ENCODE measurements around the gene KCNT2.

Gene KCNT2

DNA sequence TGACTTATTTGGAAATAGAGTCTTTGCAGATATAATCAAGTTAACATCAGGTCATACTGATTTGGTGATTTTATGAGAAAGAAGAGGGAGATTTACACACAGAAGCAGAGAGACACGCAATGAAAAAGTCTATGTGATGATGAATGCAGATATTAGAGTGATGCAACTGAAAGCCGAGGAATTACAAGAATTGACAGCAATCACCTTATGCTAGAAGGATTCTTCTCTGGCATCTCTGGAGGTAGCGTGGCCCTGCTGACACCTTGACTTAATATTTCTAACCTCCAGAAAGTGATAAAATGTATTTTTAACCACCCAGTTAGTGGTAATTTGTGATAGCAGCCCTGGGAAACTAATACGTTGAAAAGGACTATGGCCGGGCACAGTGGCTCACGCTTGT, 29.4 kb upstream of the KCNT2 start:
- Histone ChIP-seq H3K9me3 (ENCODE audit: control insufficient read depth, insufficient read depth, low read length) (no peaks in the 10 kb centered on the region), H3K4me1 (ENCODE audit: control insufficient read depth, insufficient read depth, low read length) (no peaks in the 10 kb centered on the region), H3K27me3 (ENCODE audit: control insufficient read depth, insufficient read depth, low read length) (no peaks in the 10 kb centered on the region), H3K36me3 (ENCODE audit: control insufficient read depth, insufficient read depth, low read length) (no peaks in the 10 kb centered on the region), H3K4me3 (ENCODE audit: low read depth, low read length) (no peak overlapping the region), H3K9ac (ENCODE audit: low read depth, low read length) (no peak overlapping the region), H3K27ac (ENCODE audit: low read depth, low read length) (no peak overlapping the region)

GRCh38 chr1:196628838-196629237, 20.6 kb upstream of the KCNT2 start:
- no peaks in the 10 kb centered on the region for H3K4me1 ChIP-seq (ENCODE audit: control insufficient read depth, insufficient read depth, low read length)

DNA sequence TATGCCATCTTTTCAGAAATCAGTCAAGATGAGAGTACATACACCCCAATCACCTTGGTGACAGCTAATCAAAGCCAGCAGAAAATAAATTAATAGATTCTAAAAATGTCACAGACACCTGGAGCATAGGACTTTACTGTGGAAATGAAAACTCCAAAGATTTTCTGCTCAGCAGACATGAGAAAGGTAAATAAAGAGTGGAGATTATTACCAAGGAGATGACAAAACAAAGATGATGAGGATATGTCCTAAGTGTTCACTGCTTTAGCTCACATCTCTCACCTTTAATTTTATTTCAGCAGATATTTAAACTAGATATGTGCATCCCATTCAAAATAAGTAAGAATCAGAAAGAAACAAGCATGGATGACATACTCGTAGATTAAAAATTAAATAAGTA, 14.8 kb upstream of the KCNT2 start:
- H3K9me3 ChIP-seq (ENCODE audit: control insufficient read depth, insufficient read depth, low read length), result peaks cover 3% of the 10 kb centered on the region; the same call in 1 of the 2 replicates
- no peaks in the 10 kb centered on the region for H3K27me3 ChIP-seq (ENCODE audit: control insufficient read depth, insufficient read depth, low read length)
- no peaks in the 10 kb centered on the region for H3K4me1 ChIP-seq (ENCODE audit: control insufficient read depth, insufficient read depth, low read length)
- H3K4me3 ChIP-seq (ENCODE audit: low read depth, low read length), result no peak overlapping the region
- no peaks in the 10 kb centered on the region for H3K36me3 ChIP-seq (ENCODE audit: control insufficient read depth, insufficient read depth, low read length)
- no peak overlapping the region for H3K27ac ChIP-seq (ENCODE audit: low read depth, low read length)
- no peak overlapping the region for H3K9ac ChIP-seq (ENCODE audit: low read depth, low read length)

More at GRCh38 chr1:196628838-196629237, 20.6 kb upstream of the KCNT2 start:
- Histone ChIP-seq H3K27ac (ENCODE audit: low read depth, low read length) (no peak overlapping the region), H3K9ac (ENCODE audit: low read depth, low read length) (no peak overlapping the region), H3K36me3 (ENCODE audit: control insufficient read depth, insufficient read depth, low read length) (no peaks in the 10 kb centered on the region), H3K4me3 (ENCODE audit: low read depth, low read length) (no peak overlapping the region), H3K9me3 (ENCODE audit: control insufficient read depth, insufficient read depth, low read length) (peaks cover 13% of the 10 kb centered on the region), H3K27me3 (ENCODE audit: control insufficient read depth, insufficient read depth, low read length) (no peaks in the 10 kb centered on the region)

DNA sequence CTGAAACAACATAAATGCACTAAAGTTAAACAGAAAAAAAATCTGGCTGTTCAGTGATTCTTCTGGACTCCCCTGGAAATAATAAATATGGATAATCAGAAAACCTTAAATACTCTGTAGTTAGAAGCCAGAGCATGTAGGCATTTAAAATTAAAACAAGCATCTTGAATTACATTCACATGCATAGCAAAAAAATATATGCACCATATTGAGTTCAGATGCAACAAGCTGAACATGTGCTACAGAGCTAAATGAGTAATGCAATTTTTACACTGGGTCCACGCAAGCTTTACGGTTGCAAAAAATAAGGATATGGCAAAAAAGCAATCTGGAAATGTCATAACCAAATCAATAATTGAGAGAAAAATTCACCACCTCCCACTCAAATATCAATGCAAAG, 11.5 kb upstream of the KCNT2 start:
- Histone ChIP-seq H3K27me3 (ENCODE audit: control insufficient read depth, insufficient read depth, low read length) (no peaks in the 10 kb centered on the region), H3K9ac (ENCODE audit: low read depth, low read length) (no peak overlapping the region), H3K9me3 (ENCODE audit: control insufficient read depth, insufficient read depth, low read length) (no peaks in the 10 kb centered on the region), H3K4me1 (ENCODE audit: control insufficient read depth, insufficient read depth, low read length) (no peaks in the 10 kb centered on the region), H3K36me3 (ENCODE audit: control insufficient read depth, insufficient read depth, low read length) (no peaks in the 10 kb centered on the region), H3K4me3 (ENCODE audit: low read depth, low read length) (no peak overlapping the region), H3K27ac (ENCODE audit: low read depth, low read length) (no peak overlapping the region)

DNA sequence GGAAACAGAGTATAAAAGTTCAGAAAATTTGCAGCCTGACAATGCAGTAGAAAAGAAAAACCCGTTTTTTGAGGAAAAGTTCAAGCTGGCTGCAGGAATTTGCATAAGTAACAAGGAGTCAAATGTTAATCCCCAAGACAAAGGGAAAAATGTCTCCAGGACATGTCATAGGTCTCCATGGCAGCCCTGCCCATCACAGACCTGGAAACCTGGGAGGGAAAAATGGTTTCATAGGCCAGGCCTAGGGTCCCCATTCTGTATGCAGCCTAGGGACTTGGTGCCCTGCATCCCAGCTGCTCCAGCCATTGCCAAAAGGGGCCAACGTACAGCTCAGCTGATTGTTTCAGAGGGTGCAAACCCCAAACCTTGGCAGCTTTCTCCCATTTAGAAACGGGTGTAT, 3.6 kb upstream of the KCNT2 start:
- Histone ChIP-seq H3K9ac (ENCODE audit: low read depth, low read length) (no peak overlapping the region), H3K4me1 (ENCODE audit: control insufficient read depth, insufficient read depth, low read length) (peaks cover 27% of the 10 kb centered on the region), H3K9me3 (ENCODE audit: control insufficient read depth, insufficient read depth, low read length) (no peaks in the 10 kb centered on the region), H3K27me3 (ENCODE audit: control insufficient read depth, insufficient read depth, low read length) (no peaks in the 10 kb centered on the region), H3K36me3 (ENCODE audit: control insufficient read depth, insufficient read depth, low read length) (no peaks in the 10 kb centered on the region), H3K4me3 (ENCODE audit: low read depth, low read length) (no peak overlapping the region), H3K27ac (ENCODE audit: low read depth, low read length) (no peak overlapping the region)

DNA sequence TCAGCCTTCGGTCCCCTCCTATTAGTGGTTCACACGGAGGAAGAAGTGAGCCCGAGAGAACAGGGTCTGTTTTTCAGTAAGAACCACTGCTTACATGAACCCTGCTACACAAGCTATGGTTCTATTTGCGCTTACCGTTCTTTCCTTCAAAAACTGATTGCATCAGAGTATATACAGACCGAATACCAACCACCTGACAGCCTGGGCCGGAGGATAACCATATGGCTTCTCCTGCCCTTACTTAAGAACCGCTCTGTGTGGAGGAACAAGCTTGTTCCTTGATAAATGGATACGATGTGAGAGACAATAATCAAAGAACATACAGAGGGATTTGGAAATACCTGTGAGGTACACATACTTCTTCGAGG, 1.1 kb upstream of the KCNT2 start:
- H3K27ac ChIP-seq (ENCODE audit: low read depth, low read length), result peak overlapping the region; percentile 91
- H3K4me3 ChIP-seq (ENCODE audit: low read depth, low read length), result peak overlapping the region; percentile 95
- H3K27me3 ChIP-seq (ENCODE audit: control insufficient read depth, insufficient read depth, low read length), result no peaks in the 10 kb centered on the region
- no peaks in the 10 kb centered on the region for H3K9me3 ChIP-seq (ENCODE audit: control insufficient read depth, insufficient read depth, low read length)
- peaks cover 45% of the 10 kb centered on the region for H3K4me1 ChIP-seq (ENCODE audit: control insufficient read depth, insufficient read depth, low read length)
- H3K9ac ChIP-seq (ENCODE audit: low read depth, low read length), result peak overlapping the region; percentile 77
- H3K36me3 ChIP-seq (ENCODE audit: control insufficient read depth, insufficient read depth, low read length), result no peaks in the 10 kb centered on the region

GRCh38 chr1:196607981-196608380, 259 bp downstream of the KCNT2 start:
- Histone ChIP-seq H3K9ac (ENCODE audit: low read depth, low read length) (peak overlapping the region; percentile 85), H3K4me3 (ENCODE audit: low read depth, low read length) (peak overlapping the region; percentile 95), H3K4me1 (ENCODE audit: control insufficient read depth, insufficient read depth, low read length) (peaks cover 45% of the 10 kb centered on the region), H3K27ac (ENCODE audit: low read depth, low read length) (peak overlapping the region; percentile 91), H3K9me3 (ENCODE audit: control insufficient read depth, insufficient read depth, low read length) (no peaks in the 10 kb centered on the region), H3K27me3 (ENCODE audit: control insufficient read depth, insufficient read depth, low read length) (no peaks in the 10 kb centered on the region), H3K36me3 (ENCODE audit: control insufficient read depth, insufficient read depth, low read length) (no peaks in the 10 kb centered on the region)

DNA sequence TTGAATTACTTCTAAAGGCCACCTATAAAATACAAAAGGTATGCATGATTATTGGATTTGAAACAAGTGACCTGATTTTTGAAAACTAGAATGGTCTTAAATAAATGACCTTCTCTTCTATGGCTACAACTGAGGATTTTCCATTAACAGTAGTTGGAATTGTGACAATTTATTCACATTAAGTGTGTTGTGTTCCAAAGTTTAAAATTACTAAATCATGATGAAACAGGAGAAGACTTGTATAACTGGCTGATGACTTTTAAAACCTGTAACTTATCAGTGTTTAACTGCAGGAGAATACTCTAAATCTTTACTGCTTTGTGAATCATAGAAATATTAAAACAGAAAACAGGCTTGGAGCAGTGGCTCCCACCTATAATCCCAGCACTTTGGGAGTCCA, 4.6 kb downstream of the KCNT2 start:
- Histone ChIP-seq H3K9ac (ENCODE audit: low read depth, low read length) (no peak overlapping the region), H3K4me3 (ENCODE audit: low read depth, low read length) (no peak overlapping the region), H3K36me3 (ENCODE audit: control insufficient read depth, insufficient read depth, low read length) (no peaks in the 10 kb centered on the region), H3K9me3 (ENCODE audit: control insufficient read depth, insufficient read depth, low read length) (no peaks in the 10 kb centered on the region), H3K27ac (ENCODE audit: low read depth, low read length) (no peak overlapping the region), H3K4me1 (ENCODE audit: control insufficient read depth, insufficient read depth, low read length) (peaks cover 21% of the 10 kb centered on the region), H3K27me3 (ENCODE audit: control insufficient read depth, insufficient read depth, low read length) (no peaks in the 10 kb centered on the region)

- Histone ChIP-seq H3K36me3 (ENCODE audit: control insufficient read depth, insufficient read depth, low read length) (no peaks in the 10 kb centered on the region), H3K9ac (ENCODE audit: low read depth, low read length) (no peak overlapping the region), H3K4me1 (ENCODE audit: control insufficient read depth, insufficient read depth, low read length) (no peaks in the 10 kb centered on the region), H3K9me3 (ENCODE audit: control insufficient read depth, insufficient read depth, low read length) (no peaks in the 10 kb centered on the region), H3K27ac (ENCODE audit: low read depth, low read length) (no peak overlapping the region), H3K27me3 (ENCODE audit: control insufficient read depth, insufficient read depth, low read length) (no peaks in the 10 kb centered on the region), H3K4me3 (ENCODE audit: low read depth, low read length) (no peak overlapping the region)
Observed at GRCh38 chr1:196598942-196599748, 9.1 kb downstream of the KCNT2 start.

DNA sequence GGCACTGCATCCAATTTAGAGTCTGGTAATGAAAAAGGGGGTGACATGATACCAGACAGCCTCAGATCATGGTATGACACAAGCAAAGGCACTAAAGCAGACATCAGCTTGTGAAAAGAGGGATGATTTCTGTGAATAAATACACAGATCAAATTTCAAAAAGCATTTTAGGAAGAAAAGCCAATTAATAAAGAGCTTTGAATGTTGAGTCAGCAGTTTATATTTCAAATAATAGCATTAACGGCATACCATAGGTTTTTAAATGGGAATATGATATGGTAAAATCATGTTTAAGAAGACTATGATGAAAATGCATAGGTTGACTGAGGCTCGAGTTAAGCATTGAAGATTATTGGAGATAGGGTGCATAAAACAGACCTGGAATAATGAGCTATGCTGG, 13.5 kb downstream of the KCNT2 start:
- Histone ChIP-seq H3K9me3 (ENCODE audit: control insufficient read depth, insufficient read depth, low read length) (no peaks in the 10 kb centered on the region), H3K4me3 (ENCODE audit: low read depth, low read length) (no peak overlapping the region), H3K27me3 (ENCODE audit: control insufficient read depth, insufficient read depth, low read length) (no peaks in the 10 kb centered on the region), H3K9ac (ENCODE audit: low read depth, low read length) (no peak overlapping the region), H3K36me3 (ENCODE audit: control insufficient read depth, insufficient read depth, low read length) (no peaks in the 10 kb centered on the region), H3K27ac (ENCODE audit: low read depth, low read length) (no peak overlapping the region), H3K4me1 (ENCODE audit: control insufficient read depth, insufficient read depth, low read length) (peaks cover 11% of the 10 kb centered on the region)

GRCh38 chr1:196593955-196594354, 14.3 kb downstream of the KCNT2 start:
- Histone ChIP-seq H3K4me1 (ENCODE audit: control insufficient read depth, insufficient read depth, low read length) (peaks cover 16% of the 10 kb centered on the region), H3K4me3 (ENCODE audit: low read depth, low read length) (no peak overlapping the region), H3K27me3 (ENCODE audit: control insufficient read depth, insufficient read depth, low read length) (no peaks in the 10 kb centered on the region), H3K36me3 (ENCODE audit: control insufficient read depth, insufficient read depth, low read length) (no peaks in the 10 kb centered on the region), H3K9me3 (ENCODE audit: control insufficient read depth, insufficient read depth, low read length) (no peaks in the 10 kb centered on the region), H3K9ac (ENCODE audit: low read depth, low read length) (no peak overlapping the region), H3K27ac (ENCODE audit: low read depth, low read length) (no peak overlapping the region)
